H1 (cell line): Measurements from ENCODE around the gene ADRB1. TPM values are rescaled to one million over a fixed set of nuclear protein-coding genes. Genes with fewer than 3 reads are reported as not detected.

Experiments used
- BCL11A ChIP-seq, 2 experiments: IDR thresholded peaks; one replicate each; pipeline ENCODE4 v1.6.1; 2011; ENCODE audit warnings: low read depth in 2 of 2, low read length in 2 of 2, mild to moderate bottlenecking in 2 of 2
- TCF12 ChIP-seq: IDR thresholded peaks from 2 replicates; pipeline ENCODE4 v1.6.1; 2011; ENCODE audit warnings: low read depth, mild to moderate bottlenecking, low read length
- polyA plus RNA-seq, 7 experiments: library from polyadenylated mRNA; depleted of rRNA in 3 of 7; stranded (reverse) in 5 of 7; unstranded in 2 of 7; fragments of >200 nt in 5 of 7; fragments of 200-250 nt in 2 of 7; gene quantifications; 1 replicate in 5 of 7; 2 replicates in 1 of 7; 4 replicates in 1 of 7; pipeline versions ENCODE4 v1.2.1 to v1.2.3, GENCODE V29; 2011 to 2013; ENCODE audit warnings: missing spikeins in 2 of 7, mixed read lengths in 2 of 7
- total RNA-seq: library from RNA; stranded (reverse); fragmentation: NEBNext Ultra II Directional; extraction: Animal tissue kit (Norgen Biotek cat#: 25700); gene quantifications from 2 replicates; pipeline ENCODE4 v1.2.1, GENCODE V29; 2021
- TF ChIP-seq, protein P1 (sequence below): fragments of 300-600 bp; sonication (generic); IDR thresholded peaks from 2 replicates; pipeline ENCODE4 v1.7.1; 2012; ENCODE audit warnings: low read length, moderate library complexity, mild to moderate bottlenecking, inconsistent platforms; ENCODE audit not compliant: insufficient replicate concordance
- TF ChIP-seq, protein P2 (sequence below): IDR thresholded peaks from 2 replicates; pipeline ENCODE4 v1.6.1; 2011; ENCODE audit warnings: low read depth, mild to moderate bottlenecking, low read length; ENCODE audit not compliant: insufficient read depth

ADRB1 gene
- total and polyA plus RNA-seq, 2 of the 8 experiments (the other 6 are each of a cell fraction or from before 2014, with no cell fraction given): 0.14 to 0.48 TPM

GRCh38 chr10:114015708-114016107 lies 28.0 kb upstream of the ADRB1 start (continued):
- TF ChIP-seq, protein P1, sequence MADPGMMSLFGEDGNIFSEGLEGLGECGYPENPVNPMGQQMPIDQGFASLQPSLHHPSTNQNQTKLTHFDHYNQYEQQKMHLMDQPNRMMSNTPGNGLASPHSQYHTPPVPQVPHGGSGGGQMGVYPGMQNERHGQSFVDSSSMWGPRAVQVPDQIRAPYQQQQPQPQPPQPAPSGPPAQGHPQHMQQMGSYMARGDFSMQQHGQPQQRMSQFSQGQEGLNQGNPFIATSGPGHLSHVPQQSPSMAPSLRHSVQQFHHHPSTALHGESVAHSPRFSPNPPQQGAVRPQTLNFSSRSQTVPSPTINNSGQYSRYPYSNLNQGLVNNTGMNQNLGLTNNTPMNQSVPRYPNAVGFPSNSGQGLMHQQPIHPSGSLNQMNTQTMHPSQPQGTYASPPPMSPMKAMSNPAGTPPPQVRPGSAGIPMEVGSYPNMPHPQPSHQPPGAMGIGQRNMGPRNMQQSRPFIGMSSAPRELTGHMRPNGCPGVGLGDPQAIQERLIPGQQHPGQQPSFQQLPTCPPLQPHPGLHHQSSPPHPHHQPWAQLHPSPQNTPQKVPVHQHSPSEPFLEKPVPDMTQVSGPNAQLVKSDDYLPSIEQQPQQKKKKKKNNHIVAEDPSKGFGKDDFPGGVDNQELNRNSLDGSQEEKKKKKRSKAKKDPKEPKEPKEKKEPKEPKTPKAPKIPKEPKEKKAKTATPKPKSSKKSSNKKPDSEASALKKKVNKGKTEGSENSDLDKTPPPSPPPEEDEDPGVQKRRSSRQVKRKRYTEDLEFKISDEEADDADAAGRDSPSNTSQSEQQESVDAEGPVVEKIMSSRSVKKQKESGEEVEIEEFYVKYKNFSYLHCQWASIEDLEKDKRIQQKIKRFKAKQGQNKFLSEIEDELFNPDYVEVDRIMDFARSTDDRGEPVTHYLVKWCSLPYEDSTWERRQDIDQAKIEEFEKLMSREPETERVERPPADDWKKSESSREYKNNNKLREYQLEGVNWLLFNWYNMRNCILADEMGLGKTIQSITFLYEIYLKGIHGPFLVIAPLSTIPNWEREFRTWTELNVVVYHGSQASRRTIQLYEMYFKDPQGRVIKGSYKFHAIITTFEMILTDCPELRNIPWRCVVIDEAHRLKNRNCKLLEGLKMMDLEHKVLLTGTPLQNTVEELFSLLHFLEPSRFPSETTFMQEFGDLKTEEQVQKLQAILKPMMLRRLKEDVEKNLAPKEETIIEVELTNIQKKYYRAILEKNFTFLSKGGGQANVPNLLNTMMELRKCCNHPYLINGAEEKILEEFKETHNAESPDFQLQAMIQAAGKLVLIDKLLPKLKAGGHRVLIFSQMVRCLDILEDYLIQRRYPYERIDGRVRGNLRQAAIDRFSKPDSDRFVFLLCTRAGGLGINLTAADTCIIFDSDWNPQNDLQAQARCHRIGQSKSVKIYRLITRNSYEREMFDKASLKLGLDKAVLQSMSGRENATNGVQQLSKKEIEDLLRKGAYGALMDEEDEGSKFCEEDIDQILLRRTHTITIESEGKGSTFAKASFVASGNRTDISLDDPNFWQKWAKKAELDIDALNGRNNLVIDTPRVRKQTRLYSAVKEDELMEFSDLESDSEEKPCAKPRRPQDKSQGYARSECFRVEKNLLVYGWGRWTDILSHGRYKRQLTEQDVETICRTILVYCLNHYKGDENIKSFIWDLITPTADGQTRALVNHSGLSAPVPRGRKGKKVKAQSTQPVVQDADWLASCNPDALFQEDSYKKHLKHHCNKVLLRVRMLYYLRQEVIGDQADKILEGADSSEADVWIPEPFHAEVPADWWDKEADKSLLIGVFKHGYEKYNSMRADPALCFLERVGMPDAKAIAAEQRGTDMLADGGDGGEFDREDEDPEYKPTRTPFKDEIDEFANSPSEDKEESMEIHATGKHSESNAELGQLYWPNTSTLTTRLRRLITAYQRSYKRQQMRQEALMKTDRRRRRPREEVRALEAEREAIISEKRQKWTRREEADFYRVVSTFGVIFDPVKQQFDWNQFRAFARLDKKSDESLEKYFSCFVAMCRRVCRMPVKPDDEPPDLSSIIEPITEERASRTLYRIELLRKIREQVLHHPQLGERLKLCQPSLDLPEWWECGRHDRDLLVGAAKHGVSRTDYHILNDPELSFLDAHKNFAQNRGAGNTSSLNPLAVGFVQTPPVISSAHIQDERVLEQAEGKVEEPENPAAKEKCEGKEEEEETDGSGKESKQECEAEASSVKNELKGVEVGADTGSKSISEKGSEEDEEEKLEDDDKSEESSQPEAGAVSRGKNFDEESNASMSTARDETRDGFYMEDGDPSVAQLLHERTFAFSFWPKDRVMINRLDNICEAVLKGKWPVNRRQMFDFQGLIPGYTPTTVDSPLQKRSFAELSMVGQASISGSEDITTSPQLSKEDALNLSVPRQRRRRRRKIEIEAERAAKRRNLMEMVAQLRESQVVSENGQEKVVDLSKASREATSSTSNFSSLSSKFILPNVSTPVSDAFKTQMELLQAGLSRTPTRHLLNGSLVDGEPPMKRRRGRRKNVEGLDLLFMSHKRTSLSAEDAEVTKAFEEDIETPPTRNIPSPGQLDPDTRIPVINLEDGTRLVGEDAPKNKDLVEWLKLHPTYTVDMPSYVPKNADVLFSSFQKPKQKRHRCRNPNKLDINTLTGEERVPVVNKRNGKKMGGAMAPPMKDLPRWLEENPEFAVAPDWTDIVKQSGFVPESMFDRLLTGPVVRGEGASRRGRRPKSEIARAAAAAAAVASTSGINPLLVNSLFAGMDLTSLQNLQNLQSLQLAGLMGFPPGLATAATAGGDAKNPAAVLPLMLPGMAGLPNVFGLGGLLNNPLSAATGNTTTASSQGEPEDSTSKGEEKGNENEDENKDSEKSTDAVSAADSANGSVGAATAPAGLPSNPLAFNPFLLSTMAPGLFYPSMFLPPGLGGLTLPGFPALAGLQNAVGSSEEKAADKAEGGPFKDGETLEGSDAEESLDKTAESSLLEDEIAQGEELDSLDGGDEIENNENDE: no peak
- TF ChIP-seq TCF12 (no peak), BCL11A (IDR thresholded peaks at IDR 0.05; ENCODE audit: low read depth in 2 of 2, low read length in 2 of 2) (no peak)
- TF ChIP-seq, protein P2, sequence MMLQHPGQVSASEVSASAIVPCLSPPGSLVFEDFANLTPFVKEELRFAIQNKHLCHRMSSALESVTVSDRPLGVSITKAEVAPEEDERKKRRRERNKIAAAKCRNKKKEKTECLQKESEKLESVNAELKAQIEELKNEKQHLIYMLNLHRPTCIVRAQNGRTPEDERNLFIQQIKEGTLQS: no peak
- TF ChIP-seq, all 59 proteins: peak for 0
